B cell (primary cell): ENCODE data around the gene GADL1. TPM values are rescaled to one million over a fixed set of nuclear protein-coding genes. Genes with fewer than 3 reads are reported as not detected.
A peak's percentile ranks its signal among the peaks of the same experiment; 100 is the strongest.

Experiments used
- ATAC-seq: fragments of 200-7000 bp; cut with Tn5 transposase; one replicate; pipeline ENCODE4 v1.10.0; 2021; ENCODE audit warnings: low read depth, mild to moderate bottlenecking, moderate number of reproducible peaks, moderate library complexity
- CTCF ChIA-PET: fragments of 350-600 bp; sonication (Branson Sonifier 250); formaldehyde crosslinking; loops from one replicate; lab custom pipeline; 2021; ENCODE audit warnings: antibody characterized with exemption, inconsistent platforms; lab: Charles Lee
- POLR2A ChIA-PET: fragments of 350-600 bp; sonication (Branson Sonifier 250); formaldehyde crosslinking; loops from one replicate; lab custom pipeline; 2021; ENCODE audit warnings: antibody characterized with exemption; lab: Charles Lee
- DNase-seq: peaks from one replicate; pipeline ENCODE4 v3.0.0; 2013
- H2AFZ ChIP-seq: 2 replicates; pipeline ENCODE4 v1.6.1; 2012; ENCODE audit warnings: mild to moderate bottlenecking, low read depth, low read length; ENCODE audit not compliant: insufficient read depth, poor library complexity, severe bottlenecking
- H3K27ac ChIP-seq, 2 donors: 1 replicate in 1 of 2; 2 replicates in 1 of 2; pipeline ENCODE4 v1.5.1; 2012 to 2013; ENCODE audit warnings: low read length in 2 of 2, mild to moderate bottlenecking in 2 of 2, moderate library complexity in 1 of 2
- H3K27me3 ChIP-seq, 4 experiments: fragments of 200-600 bp in 1 of 4; sonication (generic) in 1 of 4; replicated peaks in 1 of 4; 1 replicate in 2 of 4; 2 replicates in 2 of 4; pipeline versions ENCODE4 v1.6.1 to v1.7.0; 2013 to 2016; ENCODE audit warnings: low read length in 3 of 4, mild to moderate bottlenecking in 2 of 4, mixed read lengths in 1 of 4, moderate library complexity in 1 of 4; ENCODE audit not compliant: insufficient read depth in 4 of 4, control insufficient read depth in 3 of 4; ENCODE audit errors: control extremely low read depth in 1 of 4
- H3K36me3 ChIP-seq, 2 experiments: replicated peaks in 1 of 2; 1 replicate in 1 of 2; 2 replicates in 1 of 2; pipeline versions ENCODE4 v1.6.1 to v1.7.1; 2013; ENCODE audit warnings: low read length in 1 of 2; ENCODE audit not compliant: insufficient read depth in 2 of 2, control insufficient read depth in 1 of 2; ENCODE audit errors: control extremely low read depth in 1 of 2, extremely low read depth in 1 of 2
- H3K4me1 ChIP-seq, 2 donors: fragments of 200-600 bp in 1 of 2; sonication (generic) in 1 of 2; 1 replicate in 1 of 2; 2 replicates in 1 of 2; pipeline versions ENCODE4 v1.5.1 to v1.6.1; 2013 to 2017; ENCODE audit warnings: low read length in 2 of 2; ENCODE audit not compliant: control insufficient read depth in 2 of 2, insufficient read depth in 2 of 2
- H3K4me2 ChIP-seq: replicated peaks from 2 replicates; pipeline ENCODE3; 2012; ENCODE audit warnings: mild to moderate bottlenecking, low read depth, low read length; ENCODE audit not compliant: poor library complexity, severe bottlenecking
- H3K4me3 ChIP-seq, 5 experiments: fragments of 200-600 bp in 1 of 5; sonication (generic) in 1 of 5; 1 replicate in 3 of 5; 2 replicates in 2 of 5; pipeline versions ENCODE4 v1.5.1 to v1.7.0; 2011 to 2016; ENCODE audit warnings: low read length in 4 of 5, mild to moderate bottlenecking in 4 of 5, low read depth in 2 of 5, control low read depth in 1 of 5, moderate library complexity in 1 of 5; ENCODE audit not compliant: insufficient read depth in 1 of 5; ENCODE audit errors: control extremely low read depth in 1 of 5, extremely low read depth in 1 of 5
- H3K79me2 ChIP-seq: fragments of 200-600 bp; sonication (generic); one replicate; pipeline ENCODE4 v1.6.0; 2016; ENCODE audit warnings: low read length; ENCODE audit not compliant: control insufficient read depth, insufficient read depth
- H3K9ac ChIP-seq: fragments of 200-600 bp; sonication (generic); 2 replicates; pipeline ENCODE4 v1.6.1; 2017; ENCODE audit warnings: mild to moderate bottlenecking, low read length, moderate library complexity
- H3K9me3 ChIP-seq, 3 donors: one replicate each; pipeline versions ENCODE4 v1.6.1 to v1.7.1; 2013; ENCODE audit warnings: low read length in 2 of 3; ENCODE audit not compliant: control insufficient read depth in 2 of 3, insufficient read depth in 1 of 3; ENCODE audit errors: control extremely low read depth in 1 of 3
- H4K20me1 ChIP-seq: 2 replicates; pipeline ENCODE4 v1.6.0; 2012; ENCODE audit warnings: mild to moderate bottlenecking, low read length; ENCODE audit not compliant: insufficient read depth, control insufficient read depth, poor library complexity, severe bottlenecking
- H3K27ac Mint-ChIP-seq: one replicate; pipeline ENCODE4 v1.8.0; 2021; ENCODE audit warnings: mixed read lengths
- H3K27me3 Mint-ChIP-seq: one replicate; pipeline ENCODE4 v1.8.0; 2021; ENCODE audit warnings: mixed read lengths
- H3K4me1 Mint-ChIP-seq: one replicate; pipeline ENCODE4 v1.8.0; 2021; ENCODE audit warnings: mixed read lengths
- H3K4me3 Mint-ChIP-seq: one replicate; pipeline ENCODE4 v1.8.0; 2021; ENCODE audit warnings: mixed read lengths
- H3K9me3 Mint-ChIP-seq: one replicate; pipeline ENCODE4 v1.8.0; 2022; ENCODE audit warnings: mixed read lengths; ENCODE audit not compliant: insufficient read depth
- CTCF ChIP-seq: fragments of 200-600 bp; IDR thresholded peaks from one replicate; pipeline ENCODE4 v1.8.0; 2022; ENCODE audit warnings: antibody characterized with exemption, mild to moderate bottlenecking
- EZH2 ChIP-seq: IDR thresholded peaks from 2 replicates; pipeline ENCODE4 v1.6.1; 2012; ENCODE audit warnings: borderline replicate concordance, low read depth, mild to moderate bottlenecking, moderate library complexity, low read length; ENCODE audit not compliant: insufficient read depth, poor library complexity, severe bottlenecking
- WGBS: methylation state at CpG from one replicate; pipeline ENCODE4 v1.1.5; 2013; ENCODE audit warnings: missing lambda C conversion rate; ENCODE audit not compliant: insufficient coverage; 5-methylcytosine and 5-hydroxymethylcytosine counted together
- intact Hi-C: fragments of 100-400 bp; cut with micrococcal nuclease; formaldehyde crosslinking; loops from one replicate; pipeline ENCODE4 v1.10.0; 2022
- polyA plus RNA-seq: library from polyadenylated mRNA; depleted of rRNA; stranded (reverse); fragments of >200 nt; gene quantifications from 2 replicates; pipeline ENCODE4 v1.2.3, GENCODE V29; 2012
- total RNA-seq, 2 donors: library from RNA; stranded (reverse); fragments of 120-200 nt in 1 of 2; gene quantifications; 1 replicate in 1 of 2; 2 replicates in 1 of 2; pipeline versions ENCODE4 v1.2.3 to v1.2.4, GENCODE V29; 2013 to 2022

The GADL1 gene
- total and polyA plus RNA-seq, 2 donors (not counting 1 experiment from before 2014, with no cell fraction given), result not detected

- POLR2A ChIA-PET, result no interaction called here
- 20% methylated on average over 3 of the region's 9 CpGs for WGBS
- Histone ChIP-seq H3K79me2 (no peaks in the 10 kb centered on the region), H3K9ac (no peak overlapping the region), H3K9me3 (no peaks in the 10 kb centered on the region), H3K4me3 (no peak overlapping the region), H3K36me3 (no peaks in the 10 kb centered on the region), H4K20me1 (no peaks in the 10 kb centered on the region), H3K4me1 (no peaks in the 10 kb centered on the region), H3K27ac (no peak overlapping the region), H2AFZ (no peak overlapping the region), H3K4me2 (no peak overlapping the region), H3K27me3 (no peaks in the 10 kb centered on the region)
- no peaks in the 10 kb centered on the region for H3K9me3 Mint-ChIP-seq
- H3K4me3 Mint-ChIP-seq, result no peak overlapping the region
- H3K27me3 Mint-ChIP-seq, result peaks cover 17% of the 10 kb centered on the region
- peak; percentile 59 for DNase-seq
- CTCF ChIA-PET, result interaction anchor here (0.6 to 4.1 kb wide), 24 partner anchors 9 to 1402 kb away, joined by 3 to 28 read pairs (median 4); no protein-coding TSS in a partner anchor
- peak; percentile 36 for ATAC-seq
- no peak overlapping the region for H3K27ac Mint-ChIP-seq
- H3K4me1 Mint-ChIP-seq, result no peaks in the 10 kb centered on the region
- TF ChIP-seq CTCF, result peak; percentile 87
- no peak for TF ChIP-seq EZH2
- intact Hi-C loops, result loop anchor here (5.0 kb wide), 2 partner anchors 678 to 727 kb away; no protein-coding TSS in a partner anchor
Measured at GRCh38 chr3:30768703-30769550, 125.5 kb downstream of the GADL1 start.

- H3K4me1 Mint-ChIP-seq, result no peaks in the 10 kb centered on the region
- no CpG with 5 or more reads among the region's 1 CpG for WGBS
- H3K79me2 ChIP-seq, result no peaks in the 10 kb centered on the region
- H3K9me3 ChIP-seq, result no peaks in the 10 kb centered on the region
- POLR2A ChIA-PET, result no interaction called here
- H3K36me3 ChIP-seq, result no peaks in the 10 kb centered on the region
- no peak overlapping the region for H3K27ac Mint-ChIP-seq
- no peak overlapping the region for H3K27ac ChIP-seq
- no peak overlapping the region for H3K4me3 ChIP-seq
- no peaks in the 10 kb centered on the region for H3K27me3 ChIP-seq
- no peaks in the 10 kb centered on the region for H4K20me1 ChIP-seq
- CTCF ChIA-PET, result interaction anchor here (0.6 to 4.1 kb wide), 20 partner anchors 8 to 1555 kb away, joined by 3 to 28 read pairs (median 4); no protein-coding TSS in a partner anchor
- intact Hi-C loops, result loop anchor here (5.0 kb wide), 2 partner anchors 679 to 726 kb away; no protein-coding TSS in a partner anchor
- TF ChIP-seq CTCF (no peak), EZH2 (no peak)
- peaks cover 17% of the 10 kb centered on the region for H3K27me3 Mint-ChIP-seq
- no peak overlapping the region for H3K9ac ChIP-seq
- no peak overlapping the region for H3K4me3 Mint-ChIP-seq
- no peaks in the 10 kb centered on the region for H3K9me3 Mint-ChIP-seq
- no peak for ATAC-seq
- no peaks in the 10 kb centered on the region for H3K4me1 ChIP-seq
- no peak overlapping the region for H2AFZ ChIP-seq
- no peak overlapping the region for H3K4me2 ChIP-seq
- DNase-seq, result no peak
Measured at GRCh38 chr3:30768046-30768445, 126.4 kb downstream of the GADL1 start.
